ENCODE data around the gene OR2B3.
"Not testable (repeated sequence)": the region's sequence is repeated elsewhere in the genome, so short reads cannot be mapped to it uniquely, and the experiment has no call there.

GRCh38 chr6:29114964-29115363 is 27.9 kb upstream of the OR2B3 start:
- TF ChIP-seq CTCF (conservative IDR thresholded peaks at IDR 0.05; ENCODE audit: low read depth in 2 of 2); EZH2 (IDR thresholded peaks at IDR 0.05; ENCODE audit: low read depth, unreplicated experiment): not testable (repeated sequence)
